Left lung (tissue), 10 donors: ENCODE data around the gene APMAP. TPM values are rescaled to one million over a fixed set of nuclear protein-coding genes. Genes with fewer than 3 reads are reported as not detected.

Experiments
- ATAC-seq: fragments of 200-7000 bp; cut with Tn5 transposase; one replicate; pipeline ENCODE4 v1.9.1; 2020; ENCODE audit warnings: moderate library complexity
- DNase-seq, 4 donors: peaks; one replicate each; pipeline ENCODE4 v3.0.0-alpha.2; 2013 to 2020
- H3K27ac ChIP-seq, 2 donors: fragments of 200-600 bp; sonication (generic) in 1 of 2; one replicate each; pipeline versions ENCODE4 v1.5.0 to v1.8.0; 2020 to 2021
- H3K27me3 ChIP-seq, 2 donors: fragments of 200-600 bp; sonication (generic) in 1 of 2; one replicate each; pipeline versions ENCODE4 v1.5.0 to v1.8.0; 2020 to 2021
- H3K36me3 ChIP-seq, 2 donors: fragments of 200-600 bp; sonication (generic) in 1 of 2; one replicate each; pipeline versions ENCODE4 v1.5.0 to v1.8.0; 2020 to 2021
- H3K4me1 ChIP-seq, 2 donors: fragments of 200-600 bp; one replicate each; pipeline ENCODE4 v1.8.0; 2021
- H3K4me3 ChIP-seq, 2 donors: fragments of 200-600 bp; sonication (generic) in 1 of 2; one replicate each; pipeline versions ENCODE4 v1.5.0 to v1.8.0; 2020 to 2021; ENCODE audit warnings: mild to moderate bottlenecking in 1 of 2
- H3K9me3 ChIP-seq, 2 donors: fragments of 200-600 bp; sonication (generic) in 1 of 2; one replicate each; pipeline versions ENCODE4 v1.5.0 to v1.8.0; 2020 to 2021
- CTCF ChIP-seq, 2 donors: fragments of 200-600 bp; sonication (generic) in 1 of 2; IDR thresholded peaks; one replicate each; pipeline versions ENCODE4 v1.5.0 to v1.8.0; 2021; ENCODE audit warnings: antibody characterized with exemption in 2 of 2
- intact Hi-C, 2 donors: fragments of 100-400 bp; cut with DNase I; formaldehyde crosslinking; loops; one replicate each; pipeline versions ENCODE4 v1.11.2 to v1.14.2; 2022
- polyA plus RNA-seq, 6 donors: library from polyadenylated mRNA; unstranded; fragments of 120-200 nt; gene quantifications; one replicate each; pipeline ENCODE4 v1.2.1, GENCODE V29; 2013; ENCODE audit not compliant: insufficient read length in 6 of 6
- total RNA-seq, 2 donors: library from RNA; stranded (reverse); fragmentation: NEBNext Ultra II Directional; extraction: Animal tissue kit (Norgen Biotek cat#: 25700); gene quantifications; one replicate each; pipeline ENCODE4 v1.2.1, GENCODE V29; 2021
- donor health status: DM: no; HTN: yes; CAD: no.
- donor health status: DM: no; HTN: no; CAD: no.

The APMAP gene
- total and polyA plus RNA-seq, 8 donors = 76.2 to 90.2 (median 83.1) TPM

GRCh38 chr20:25031241-25031640, 38.7 kb upstream of the APMAP start:
- peaks cover 6 to 28% of the 10 kb centered on the region in 2 donors for H3K4me1 ChIP-seq
- no peak for TF ChIP-seq CTCF (IDR thresholded peaks at IDR 0.05)
- DNase-seq (no peak), ATAC-seq (no peak)
- H3K9me3 ChIP-seq = no peaks in the 10 kb centered on the region
- no peak overlapping the region for H3K27ac ChIP-seq
- no peak overlapping the region for H3K4me3 ChIP-seq
- H3K27me3 ChIP-seq = no peaks in the 10 kb centered on the region
- intact Hi-C loops = no loop called here
- peaks cover 0 to 13% of the 10 kb centered on the region in 2 donors for H3K36me3 ChIP-seq

GRCh38 chr20:25030649-25031207, 38.2 kb upstream of the APMAP start:
- H3K4me3 ChIP-seq = no peak overlapping the region
- H3K27ac ChIP-seq = no peak overlapping the region
- no peak for TF ChIP-seq CTCF (IDR thresholded peaks at IDR 0.05)
- DNase-seq = peak in 1 of 4 donors; percentile 45
- no peaks in the 10 kb centered on the region for H3K27me3 ChIP-seq
- peaks cover 6 to 25% of the 10 kb centered on the region in 2 donors for H3K4me1 ChIP-seq
- no peaks in the 10 kb centered on the region for H3K9me3 ChIP-seq
- ATAC-seq = no peak
- intact Hi-C loops = no loop called here
- H3K36me3 ChIP-seq = peaks cover 0 to 13% of the 10 kb centered on the region in 2 donors

GRCh38 chr20:25030007-25030648, 37.6 kb upstream of the APMAP start:
- Histone ChIP-seq H3K36me3 (peaks cover 0 to 13% of the 10 kb centered on the region in 2 donors), H3K4me1 (peaks cover 6 to 21% of the 10 kb centered on the region in 2 donors), H3K9me3 (no peaks in the 10 kb centered on the region), H3K4me3 (no peak overlapping the region), H3K27ac (no peak overlapping the region), H3K27me3 (no peaks in the 10 kb centered on the region)
- ATAC-seq = no peak
- peak in 1 of 4 donors; percentile 24 for DNase-seq
- intact Hi-C loops = no loop called here
- TF ChIP-seq CTCF (IDR thresholded peaks at IDR 0.05) = no peak

- intact Hi-C loops = no loop called here
- no peaks in the 10 kb centered on the region for H3K9me3 ChIP-seq
- H3K27me3 ChIP-seq = no peaks in the 10 kb centered on the region
- peaks cover 0 to 15% of the 10 kb centered on the region in 2 donors for H3K36me3 ChIP-seq
- TF ChIP-seq CTCF (IDR thresholded peaks at IDR 0.05) = no peak
- ATAC-seq (peak; percentile 29), DNase-seq (peak in 2 of 4 donors; percentile 29 to 59)
- H3K4me3 ChIP-seq = no peak overlapping the region
- H3K27ac ChIP-seq = no peak overlapping the region
- peaks cover 0 to 9% of the 10 kb centered on the region in 2 donors for H3K4me1 ChIP-seq
Observed at GRCh38 chr20:25025986-25026605, 33.5 kb upstream of the APMAP start.
